Measurements from ENCODE around the gene NCOA3.

NCOA3 gene

DNA sequence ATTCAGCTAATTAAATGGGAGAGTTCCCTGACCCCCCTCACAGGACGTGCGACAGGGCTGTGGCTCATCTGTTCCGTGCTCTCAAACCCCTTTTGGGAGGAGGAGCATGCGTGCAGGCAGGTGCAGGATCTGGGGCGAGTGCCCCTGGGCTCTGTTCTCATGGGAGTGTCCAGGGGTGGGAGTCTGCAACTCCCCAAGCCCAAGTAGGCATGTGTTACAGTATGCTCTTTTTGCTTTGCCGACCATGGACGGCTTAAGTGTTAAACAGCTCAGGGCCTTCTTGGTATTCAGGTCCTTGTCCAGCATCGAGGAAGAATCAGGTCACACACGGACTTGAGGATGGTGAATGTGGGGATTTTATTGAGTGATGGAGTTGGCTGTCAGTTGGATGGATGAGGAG, 101.6 kb downstream of the NCOA3 start:
- no peaks in the 10 kb centered on the region for H3K27me3 ChIP-seq (replicated peaks; ENCODE audit: control insufficient read depth, insufficient read depth, low read length)
- no peak for DNase-seq (ENCODE audit: extremely low read depth, insufficient read length)
- H3K4me3 ChIP-seq (replicated peaks; ENCODE audit: low read depth, low read length) = no peak overlapping the region
- peaks cover 6% of the 10 kb centered on the region for H3K36me3 ChIP-seq (ENCODE audit: control insufficient read depth, insufficient read depth, low read length)
- TF ChIP-seq, protein P1, sequence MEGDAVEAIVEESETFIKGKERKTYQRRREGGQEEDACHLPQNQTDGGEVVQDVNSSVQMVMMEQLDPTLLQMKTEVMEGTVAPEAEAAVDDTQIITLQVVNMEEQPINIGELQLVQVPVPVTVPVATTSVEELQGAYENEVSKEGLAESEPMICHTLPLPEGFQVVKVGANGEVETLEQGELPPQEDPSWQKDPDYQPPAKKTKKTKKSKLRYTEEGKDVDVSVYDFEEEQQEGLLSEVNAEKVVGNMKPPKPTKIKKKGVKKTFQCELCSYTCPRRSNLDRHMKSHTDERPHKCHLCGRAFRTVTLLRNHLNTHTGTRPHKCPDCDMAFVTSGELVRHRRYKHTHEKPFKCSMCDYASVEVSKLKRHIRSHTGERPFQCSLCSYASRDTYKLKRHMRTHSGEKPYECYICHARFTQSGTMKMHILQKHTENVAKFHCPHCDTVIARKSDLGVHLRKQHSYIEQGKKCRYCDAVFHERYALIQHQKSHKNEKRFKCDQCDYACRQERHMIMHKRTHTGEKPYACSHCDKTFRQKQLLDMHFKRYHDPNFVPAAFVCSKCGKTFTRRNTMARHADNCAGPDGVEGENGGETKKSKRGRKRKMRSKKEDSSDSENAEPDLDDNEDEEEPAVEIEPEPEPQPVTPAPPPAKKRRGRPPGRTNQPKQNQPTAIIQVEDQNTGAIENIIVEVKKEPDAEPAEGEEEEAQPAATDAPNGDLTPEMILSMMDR (IDR thresholded peaks at IDR 0.05; ENCODE audit: insufficient read depth, low read length, poor library complexity, severe bottlenecking) = no peak

DNA sequence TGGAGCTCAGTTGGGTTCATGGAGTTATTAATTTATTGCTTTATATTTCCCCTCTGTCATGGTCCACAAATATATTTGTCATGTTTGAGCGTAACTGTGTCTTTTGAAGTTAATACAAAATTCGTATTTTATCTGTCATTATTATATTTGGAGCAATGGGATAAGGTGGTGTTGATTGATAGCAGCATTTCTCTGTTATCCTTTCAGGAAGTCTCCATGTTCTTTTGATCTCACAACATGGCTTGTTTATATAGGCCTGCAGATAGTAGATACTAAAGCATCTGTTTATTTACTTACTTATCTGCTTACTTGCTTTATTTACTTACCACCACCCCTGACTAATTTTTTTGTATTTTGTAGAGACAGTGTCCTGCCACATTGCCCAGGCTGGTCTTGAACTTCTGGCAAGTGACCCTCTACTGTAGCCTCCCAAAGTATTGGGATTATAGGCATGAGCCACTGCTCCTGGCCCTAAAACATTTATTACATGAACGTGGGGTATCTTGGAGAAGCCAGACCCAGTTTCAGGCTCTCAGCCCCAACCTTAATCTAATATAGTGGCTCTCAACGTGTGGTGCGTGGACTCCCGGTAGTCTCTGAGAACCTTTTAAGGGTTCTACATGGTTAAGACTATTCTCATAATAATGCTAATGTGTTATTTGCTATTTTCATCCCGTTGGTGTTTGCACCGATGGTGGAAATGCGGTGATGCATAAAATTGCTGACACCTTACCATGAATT, 104.2 kb downstream of the NCOA3 start:
- H3K36me3 ChIP-seq (ENCODE audit: control insufficient read depth, insufficient read depth, low read length) = peaks cover 4% of the 10 kb centered on the region
- DNase-seq (ENCODE audit: extremely low read depth, insufficient read length) = no peak
- H3K4me3 ChIP-seq (replicated peaks; ENCODE audit: low read depth, low read length) = no peak overlapping the region
- TF ChIP-seq, protein P1 (IDR thresholded peaks at IDR 0.05; ENCODE audit: insufficient read depth, low read length, poor library complexity, severe bottlenecking) = no peak
- H3K27me3 ChIP-seq (replicated peaks; ENCODE audit: control insufficient read depth, insufficient read depth, low read length) = no peaks in the 10 kb centered on the region

DNA sequence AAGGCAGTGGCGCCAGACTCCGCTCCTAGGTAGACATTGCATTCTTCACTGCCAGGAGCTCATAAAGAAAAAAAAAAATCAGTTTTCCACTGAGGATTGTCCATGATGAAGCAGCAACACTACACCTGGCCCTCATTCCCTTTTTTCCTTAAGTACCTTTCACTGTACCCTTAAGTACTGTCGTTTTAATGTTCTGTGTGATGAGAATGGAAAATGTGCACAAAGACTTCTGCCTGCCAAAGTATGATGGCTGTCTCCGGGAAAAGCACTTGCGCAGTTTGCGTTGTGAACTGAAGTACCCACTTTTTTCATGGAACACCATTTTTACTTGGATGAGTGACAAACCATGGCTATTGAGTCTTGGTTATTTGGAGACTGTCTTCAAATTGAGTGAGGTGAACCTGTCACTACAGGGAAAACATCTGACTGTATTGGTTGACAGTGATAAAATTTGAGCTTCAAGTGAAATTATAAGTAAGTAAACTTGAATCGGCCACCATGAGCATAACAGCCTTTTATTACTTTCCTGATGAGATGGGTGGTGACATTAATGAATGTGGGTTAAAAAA, 104.8 kb downstream of the NCOA3 start:
- DNase-seq (ENCODE audit: extremely low read depth, insufficient read length) = no peak
- TF ChIP-seq, protein P1 (IDR thresholded peaks at IDR 0.05; ENCODE audit: insufficient read depth, low read length, poor library complexity, severe bottlenecking) = no peak

DNA sequence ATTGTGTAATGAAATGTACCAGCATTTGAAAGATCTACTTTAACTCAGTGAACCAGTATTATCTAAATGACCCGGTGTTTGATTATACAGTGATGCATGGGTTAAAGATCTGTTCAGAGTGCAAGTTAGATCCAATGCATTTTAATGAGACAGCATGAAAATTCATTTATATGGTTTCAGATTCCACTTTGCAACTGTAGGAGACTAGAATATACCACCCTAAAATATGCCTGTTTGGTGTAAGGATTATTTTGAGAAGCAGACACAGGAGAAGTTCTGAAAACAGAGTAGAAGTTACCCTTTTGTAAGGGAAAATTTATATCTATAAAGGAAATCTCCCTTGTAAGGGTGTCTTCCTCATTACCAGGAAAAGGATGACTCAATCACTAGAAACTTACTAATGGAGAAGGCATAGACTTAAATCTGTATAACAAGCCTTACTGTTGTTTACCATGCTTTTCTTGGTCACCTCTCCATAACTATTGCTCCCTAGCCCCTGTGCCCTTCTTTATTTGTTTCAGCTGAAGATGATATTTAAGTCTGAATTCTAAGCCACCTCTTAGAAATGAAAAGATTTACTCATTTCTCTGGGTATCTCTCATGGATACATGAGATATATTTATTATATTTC, 105.4 kb downstream of the NCOA3 start:
- Histone ChIP-seq H3K27me3 (replicated peaks; ENCODE audit: control insufficient read depth, insufficient read depth, low read length) (no peaks in the 10 kb centered on the region), H3K36me3 (ENCODE audit: control insufficient read depth, insufficient read depth, low read length) (peaks cover 6% of the 10 kb centered on the region), H3K4me3 (replicated peaks; ENCODE audit: low read depth, low read length) (no peak overlapping the region)
- TF ChIP-seq, protein P1 (IDR thresholded peaks at IDR 0.05; ENCODE audit: insufficient read depth, low read length, poor library complexity, severe bottlenecking) = no peak
- no peak for DNase-seq (ENCODE audit: extremely low read depth, insufficient read length)

More for the DNA sequence above, 104.8 kb downstream of the NCOA3 start:
- Histone ChIP-seq H3K4me3 (replicated peaks; ENCODE audit: low read depth, low read length) (no peak overlapping the region), H3K27me3 (replicated peaks; ENCODE audit: control insufficient read depth, insufficient read depth, low read length) (no peaks in the 10 kb centered on the region), H3K36me3 (ENCODE audit: control insufficient read depth, insufficient read depth, low read length) (peaks cover 4% of the 10 kb centered on the region)

DNA sequence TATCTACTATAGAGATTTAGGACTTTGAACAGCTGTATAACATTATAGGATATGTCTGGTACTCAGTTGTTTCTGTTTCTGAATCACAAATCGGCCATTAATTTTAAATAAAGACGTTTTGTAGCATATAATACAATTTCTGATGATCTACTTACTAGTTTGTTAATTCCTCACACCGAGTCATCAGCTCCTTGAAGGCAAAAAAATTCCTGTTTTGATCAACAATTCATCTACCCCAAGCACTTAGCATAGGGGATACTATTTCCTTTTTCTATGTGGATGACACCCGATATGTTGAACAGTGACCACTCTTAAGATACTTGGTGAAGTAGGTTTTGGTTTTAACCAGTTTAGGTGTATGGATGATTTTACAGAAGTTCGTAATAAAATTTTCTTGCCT, 107.3 kb downstream of the NCOA3 start:
- TF ChIP-seq, protein P1 (IDR thresholded peaks at IDR 0.05; ENCODE audit: insufficient read depth, low read length, poor library complexity, severe bottlenecking) = no peak
- peaks cover 6% of the 10 kb centered on the region for H3K36me3 ChIP-seq (ENCODE audit: control insufficient read depth, insufficient read depth, low read length)
- no peak overlapping the region for H3K4me3 ChIP-seq (replicated peaks; ENCODE audit: low read depth, low read length)

More for the DNA sequence above, 107.3 kb downstream of the NCOA3 start:
- H3K27me3 ChIP-seq (replicated peaks; ENCODE audit: control insufficient read depth, insufficient read depth, low read length) = no peaks in the 10 kb centered on the region
- DNase-seq (ENCODE audit: extremely low read depth, insufficient read length) = no peak
